Osteocyte (in vitro differentiated cells): ENCODE results near the gene POP4. TPM values are rescaled to one million over a fixed set of nuclear protein-coding genes. Genes with fewer than 3 reads are reported as not detected.

Experiments
- DNase-seq: peaks from one replicate; pipeline ENCODE4 v3.0.0; 2021; ENCODE audit warnings: mixed read lengths; ENCODE audit not compliant: unreplicated experiment; ENCODE audit errors: extremely low spot score
- H3K27ac Mint-ChIP-seq: one replicate; pipeline ENCODE4 v1.8.0; 2021; ENCODE audit warnings: mild to moderate bottlenecking, mixed read lengths; ENCODE audit not compliant: unreplicated experiment
- H3K27me3 Mint-ChIP-seq: one replicate; pipeline ENCODE4 v1.8.0; 2021; ENCODE audit warnings: mixed read lengths; ENCODE audit not compliant: unreplicated experiment
- H3K36me3 Mint-ChIP-seq: one replicate; pipeline ENCODE4 v1.8.0; 2021; ENCODE audit warnings: mixed read lengths; ENCODE audit not compliant: unreplicated experiment
- H3K4me1 Mint-ChIP-seq: one replicate; pipeline ENCODE4 v1.8.0; 2021; ENCODE audit warnings: mixed read lengths; ENCODE audit not compliant: unreplicated experiment
- H3K4me3 Mint-ChIP-seq: one replicate; pipeline ENCODE4 v1.8.0; 2021; ENCODE audit warnings: mild to moderate bottlenecking, moderate library complexity, mixed read lengths; ENCODE audit not compliant: unreplicated experiment
- H3K9me3 Mint-ChIP-seq: one replicate; pipeline ENCODE4 v1.8.0; 2021; ENCODE audit warnings: mixed read lengths; ENCODE audit not compliant: unreplicated experiment
- total RNA-seq: library from RNA; stranded (reverse); gene quantifications from 2 replicates; pipeline ENCODE4 v1.2.1, GENCODE V29; 2021
- TF ChIP-seq, protein P1 (sequence below): fragments of 200-600 bp; sonication (generic); IDR thresholded peaks from 2 replicates; pipeline ENCODE4 v1.5.0; 2021; ENCODE audit warnings: antibody characterized with exemption, mild to moderate bottlenecking, moderate library complexity

The POP4 gene
- total RNA-seq, 1 donor from 2014 or later: 61.7 TPM

DNA sequence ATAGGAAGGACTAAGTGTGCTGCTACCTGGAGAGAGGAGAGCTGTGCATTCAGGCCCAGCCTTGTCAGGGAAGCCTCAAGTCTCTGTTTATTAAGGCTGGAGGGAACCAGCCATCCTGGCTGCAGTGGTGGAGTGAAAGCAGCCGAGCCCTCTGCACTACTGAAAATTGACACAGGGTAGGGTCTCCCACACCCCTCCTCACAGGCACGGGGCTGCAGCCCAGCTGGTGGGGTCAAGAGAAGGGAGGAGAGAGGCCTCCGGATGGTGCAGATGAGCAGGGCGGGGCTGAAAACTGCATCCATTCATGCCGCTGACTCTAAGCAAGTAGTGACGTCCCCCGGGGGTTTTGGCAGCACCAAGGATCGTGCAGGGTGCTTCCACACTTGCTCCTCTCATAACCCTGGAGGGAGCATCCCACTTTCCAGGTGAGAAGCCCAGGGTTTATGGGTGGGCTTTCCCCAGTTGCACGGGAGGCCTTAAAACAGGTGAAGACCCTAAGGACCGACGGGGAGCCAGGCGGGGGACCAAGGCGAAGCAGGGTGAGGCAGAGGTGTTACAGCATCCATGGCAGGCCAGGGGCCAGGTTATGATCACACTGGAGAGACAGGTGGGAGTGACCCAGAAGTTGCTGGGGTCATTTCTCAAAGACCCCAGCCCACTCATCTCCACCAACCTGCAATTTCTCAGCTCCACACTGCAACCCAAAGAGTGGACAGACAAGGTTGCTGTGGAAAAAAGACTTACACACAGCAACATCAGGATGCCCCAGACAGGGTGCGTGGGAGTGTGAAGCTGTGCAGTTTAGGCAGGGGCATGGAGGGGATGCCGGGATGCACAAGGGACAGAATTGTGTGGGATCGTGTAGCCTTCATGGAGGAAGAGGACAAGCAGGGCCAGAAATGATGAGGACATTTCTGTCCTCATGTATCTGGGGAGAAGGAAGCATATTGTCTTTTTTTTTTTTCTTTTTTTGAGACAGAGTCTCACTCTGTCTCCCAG is 43.5 kb upstream of the POP4 start:
- peak; percentile 77 for DNase-seq
- peaks cover 3% of the 10 kb centered on the region for H3K9me3 Mint-ChIP-seq
- H3K4me3 Mint-ChIP-seq: no peak overlapping the region
- TF ChIP-seq, protein P1, sequence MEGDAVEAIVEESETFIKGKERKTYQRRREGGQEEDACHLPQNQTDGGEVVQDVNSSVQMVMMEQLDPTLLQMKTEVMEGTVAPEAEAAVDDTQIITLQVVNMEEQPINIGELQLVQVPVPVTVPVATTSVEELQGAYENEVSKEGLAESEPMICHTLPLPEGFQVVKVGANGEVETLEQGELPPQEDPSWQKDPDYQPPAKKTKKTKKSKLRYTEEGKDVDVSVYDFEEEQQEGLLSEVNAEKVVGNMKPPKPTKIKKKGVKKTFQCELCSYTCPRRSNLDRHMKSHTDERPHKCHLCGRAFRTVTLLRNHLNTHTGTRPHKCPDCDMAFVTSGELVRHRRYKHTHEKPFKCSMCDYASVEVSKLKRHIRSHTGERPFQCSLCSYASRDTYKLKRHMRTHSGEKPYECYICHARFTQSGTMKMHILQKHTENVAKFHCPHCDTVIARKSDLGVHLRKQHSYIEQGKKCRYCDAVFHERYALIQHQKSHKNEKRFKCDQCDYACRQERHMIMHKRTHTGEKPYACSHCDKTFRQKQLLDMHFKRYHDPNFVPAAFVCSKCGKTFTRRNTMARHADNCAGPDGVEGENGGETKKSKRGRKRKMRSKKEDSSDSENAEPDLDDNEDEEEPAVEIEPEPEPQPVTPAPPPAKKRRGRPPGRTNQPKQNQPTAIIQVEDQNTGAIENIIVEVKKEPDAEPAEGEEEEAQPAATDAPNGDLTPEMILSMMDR: no peak
- H3K36me3 Mint-ChIP-seq: no peaks in the 10 kb centered on the region
- no peaks in the 10 kb centered on the region for H3K27me3 Mint-ChIP-seq
- no peak overlapping the region for H3K27ac Mint-ChIP-seq
- H3K4me1 Mint-ChIP-seq: no peaks in the 10 kb centered on the region

DNA sequence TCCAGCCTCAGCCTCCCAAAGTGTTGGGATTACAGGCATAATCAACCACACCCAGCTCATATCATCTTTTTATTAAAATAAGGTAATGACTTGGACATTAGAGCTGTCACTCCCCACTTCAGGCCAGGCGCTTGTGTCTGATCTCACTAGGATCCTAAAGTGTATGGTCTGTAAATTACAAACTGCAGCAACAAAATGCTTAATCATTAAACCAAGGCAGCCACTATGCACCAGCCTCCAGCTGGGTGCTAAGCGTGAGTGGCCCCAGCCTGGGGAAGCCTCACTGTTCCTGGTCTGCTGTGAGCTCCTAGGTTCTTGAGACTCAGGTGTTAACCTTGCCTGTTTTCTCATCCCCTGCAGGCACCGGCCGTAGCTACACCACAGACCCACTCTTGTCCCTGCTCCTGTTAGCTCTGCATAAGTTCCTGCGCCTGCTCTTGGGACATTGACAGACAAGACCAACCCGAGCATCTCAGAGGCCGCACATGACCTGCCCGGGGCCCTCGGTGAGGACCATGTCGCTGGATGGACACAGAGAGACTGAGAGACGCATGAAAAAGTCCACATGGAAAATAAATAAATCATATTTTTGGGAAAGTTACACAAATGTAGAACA is 42.5 kb upstream of the POP4 start:
- H3K9me3 Mint-ChIP-seq: peaks cover 3% of the 10 kb centered on the region
- no peaks in the 10 kb centered on the region for H3K4me1 Mint-ChIP-seq
- no peaks in the 10 kb centered on the region for H3K36me3 Mint-ChIP-seq
- TF ChIP-seq, protein P1: no peak
- H3K27ac Mint-ChIP-seq: no peak overlapping the region
- peak; percentile 21 for DNase-seq
- no peak overlapping the region for H3K4me3 Mint-ChIP-seq
- H3K27me3 Mint-ChIP-seq: no peaks in the 10 kb centered on the region

DNA sequence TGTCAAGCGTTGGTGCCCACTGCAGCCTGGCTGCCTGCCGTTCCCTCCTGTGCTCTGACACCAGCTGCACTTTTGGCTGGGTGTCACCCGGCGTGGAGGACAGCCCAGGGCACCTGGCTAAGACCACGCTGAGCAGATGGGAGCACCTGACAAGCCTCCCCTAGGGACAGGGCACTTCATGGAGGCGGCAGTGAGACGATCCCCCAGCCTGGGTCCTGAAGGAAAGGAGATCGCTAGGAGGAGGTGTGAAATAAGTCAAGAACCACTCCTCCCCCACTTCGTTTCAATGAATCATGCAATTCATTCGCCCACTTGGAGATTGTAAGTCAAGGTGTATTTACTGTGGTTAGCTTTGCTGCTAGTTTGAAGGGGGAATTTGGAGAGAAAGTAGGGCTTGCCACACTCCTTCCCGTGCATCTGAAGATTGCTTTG is 41.5 kb upstream of the POP4 start:
- no peaks in the 10 kb centered on the region for H3K4me1 Mint-ChIP-seq
- H3K27ac Mint-ChIP-seq: no peak overlapping the region
- no peak overlapping the region for H3K4me3 Mint-ChIP-seq
- H3K27me3 Mint-ChIP-seq: no peaks in the 10 kb centered on the region
- peaks cover 3% of the 10 kb centered on the region for H3K9me3 Mint-ChIP-seq
- H3K36me3 Mint-ChIP-seq: no peaks in the 10 kb centered on the region
- TF ChIP-seq, protein P1: no peak
- DNase-seq: no peak

DNA sequence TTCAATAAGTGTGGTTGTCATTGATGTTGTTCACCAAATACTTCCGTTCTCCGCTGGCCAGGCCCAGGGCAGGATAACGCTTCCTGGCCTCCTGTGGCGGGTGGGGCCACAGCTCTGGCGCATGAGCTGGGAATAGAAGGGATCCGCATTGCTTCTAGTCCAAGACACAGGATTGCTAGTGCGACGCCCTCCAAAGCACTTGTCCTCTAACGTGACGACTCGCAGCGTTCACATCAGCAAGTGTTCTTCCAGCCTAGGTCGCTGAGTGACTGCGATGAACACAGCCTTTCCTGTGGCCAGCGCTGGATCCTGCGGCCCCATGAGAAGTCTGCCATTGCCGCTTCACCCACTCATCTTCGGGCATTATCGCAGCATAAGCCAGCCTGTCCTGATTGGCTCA is 40.9 kb upstream of the POP4 start:
- Mint-ChIP-seq H3K9me3 (no peaks in the 10 kb centered on the region), H3K27ac (no peak overlapping the region), H3K27me3 (no peaks in the 10 kb centered on the region), H3K4me1 (no peaks in the 10 kb centered on the region), H3K4me3 (no peak overlapping the region), H3K36me3 (no peaks in the 10 kb centered on the region)
- TF ChIP-seq, protein P1: no peak
- DNase-seq: no peak

DNA sequence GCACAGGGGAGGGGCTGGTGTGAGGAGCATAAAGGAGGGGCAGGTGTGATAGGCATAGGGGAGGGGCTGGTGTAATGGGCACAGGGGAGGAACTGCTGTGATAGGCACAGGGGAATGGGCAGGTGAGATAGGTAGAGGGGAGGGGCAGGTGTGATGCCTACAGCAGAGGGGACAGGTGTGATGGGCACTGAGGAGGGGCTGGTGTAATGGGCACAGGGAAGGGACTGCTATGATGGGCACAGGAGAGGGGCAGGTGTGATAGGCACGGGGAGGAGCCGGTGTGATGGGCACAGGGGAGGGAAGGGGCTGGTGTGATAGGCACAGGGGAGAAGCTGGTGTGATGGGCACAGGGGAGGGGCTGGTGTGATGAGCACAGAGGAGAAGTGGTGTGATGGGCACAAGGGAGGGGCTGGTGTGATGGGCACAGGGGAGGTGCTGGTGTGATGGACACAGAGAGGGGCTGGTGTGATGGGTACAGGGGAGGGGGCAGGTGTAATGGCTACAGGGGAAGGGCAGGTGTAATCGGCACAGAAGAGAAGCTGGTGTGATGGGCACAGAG is 39.5 kb upstream of the POP4 start:
- no peaks in the 10 kb centered on the region for H3K9me3 Mint-ChIP-seq
- TF ChIP-seq, protein P1: no peak
- H3K27me3 Mint-ChIP-seq: no peaks in the 10 kb centered on the region
- no peaks in the 10 kb centered on the region for H3K36me3 Mint-ChIP-seq
- no peak overlapping the region for H3K4me3 Mint-ChIP-seq
- DNase-seq: no peak
- H3K27ac Mint-ChIP-seq: no peak overlapping the region
- H3K4me1 Mint-ChIP-seq: no peaks in the 10 kb centered on the region
